H1 (cell line): ENCODE data around the gene CFAP97. TPM values are rescaled to one million over a fixed set of nuclear protein-coding genes. Genes with fewer than 3 reads are reported as not detected.

Experiments
- BACH1 ChIP-seq: IDR thresholded peaks from 2 replicates; pipeline ENCODE4 v1.6.1; 2012; ENCODE audit warnings: low read length, improper control_type of control experiment
- BRCA1 ChIP-seq: IDR thresholded peaks from 2 replicates; pipeline ENCODE4 v1.6.1; 2012; ENCODE audit warnings: low read depth, low read length, improper control_type of control experiment
- CHD2 ChIP-seq: IDR thresholded peaks from 2 replicates; pipeline ENCODE4 v1.6.1; 2012; ENCODE audit warnings: low read length, improper control_type of control experiment
- CTBP2 ChIP-seq: IDR thresholded peaks from 2 replicates; pipeline ENCODE4 v1.7.0; 2011; ENCODE audit warnings: borderline replicate concordance, mild to moderate bottlenecking, moderate library complexity, mixed read lengths, low read length; ENCODE audit not compliant: insufficient read depth, insufficient read length
- HDAC6 ChIP-seq: IDR thresholded peaks from one replicate; pipeline ENCODE4 v1.7.1; 2012; ENCODE audit warnings: low read depth, mild to moderate bottlenecking, inconsistent platforms, low read length, moderate library complexity
- SRF ChIP-seq: IDR thresholded peaks from 2 replicates; pipeline ENCODE4 v1.6.1; 2011; ENCODE audit warnings: mild to moderate bottlenecking, low read depth, low read length, moderate library complexity
- TBP ChIP-seq: IDR thresholded peaks from 2 replicates; pipeline ENCODE4 v1.6.1; 2011; ENCODE audit warnings: low read depth, low read length, improper control_type of control experiment
- polyA plus RNA-seq, 7 experiments: library from polyadenylated mRNA; depleted of rRNA in 3 of 7; stranded (reverse) in 5 of 7; unstranded in 2 of 7; fragments of >200 nt in 5 of 7; fragments of 200-250 nt in 2 of 7; gene quantifications; 1 replicate in 5 of 7; 2 replicates in 1 of 7; 4 replicates in 1 of 7; pipeline versions ENCODE4 v1.2.1 to v1.2.3, GENCODE V29; 2011 to 2013; ENCODE audit warnings: missing spikeins in 2 of 7, mixed read lengths in 2 of 7
- total RNA-seq: library from RNA; stranded (reverse); fragmentation: NEBNext Ultra II Directional; extraction: Animal tissue kit (Norgen Biotek cat#: 25700); gene quantifications from 2 replicates; pipeline ENCODE4 v1.2.1, GENCODE V29; 2021

CFAP97 gene
- total and polyA plus RNA-seq, 2 of the 8 experiments (the other 6 are each of a cell fraction or from before 2014, with no cell fraction given) = 9.2 to 40.4 TPM

- TF ChIP-seq HDAC6 (no peak), CHD2 (no peak), SRF (no peak), CTBP2 (no peak), BACH1 (no peak), BRCA1 (no peak), TBP (no peak)
These were observed 64.1 kb downstream of the CFAP97 start (continued) for GRCh38 chr4:185139736-185140135.
